Jurkat, Clone E6-1 (cell line): ENCODE results near the gene DCANP1.

Source experiments
- DNase-seq: peaks from one replicate; pipeline ENCODE4 v3.0.0-alpha.2; 2011; ENCODE audit warnings: low read depth, low spot score
- H3K4me3 ChIP-seq: 2 replicates; pipeline ENCODE4 v1.5.1; 2011; ENCODE audit warnings: mild to moderate bottlenecking, low read length, control low read depth, moderate library complexity

DCANP1 gene

GRCh38 chr5:135397084-135397483, 50.1 kb downstream of the DCANP1 start:
- H3K4me3 ChIP-seq = peak overlapping the region; percentile 78
- DNase-seq = no peak

- DNase-seq = no peak
- H3K4me3 ChIP-seq = no peak overlapping the region
These were observed 50.6 kb downstream of the DCANP1 start for GRCh38 chr5:135396459-135397055.

GRCh38 chr5:135395866-135396265, 51.3 kb downstream of the DCANP1 start:
- H3K4me3 ChIP-seq = no peak overlapping the region
- DNase-seq = no peak

- H3K4me3 ChIP-seq = no peak overlapping the region
- no peak for DNase-seq
These were observed 51.7 kb downstream of the DCANP1 start for GRCh38 chr5:135395451-135395850.
